ENCODE data around the gene RAB28.

RAB28 gene

DNA sequence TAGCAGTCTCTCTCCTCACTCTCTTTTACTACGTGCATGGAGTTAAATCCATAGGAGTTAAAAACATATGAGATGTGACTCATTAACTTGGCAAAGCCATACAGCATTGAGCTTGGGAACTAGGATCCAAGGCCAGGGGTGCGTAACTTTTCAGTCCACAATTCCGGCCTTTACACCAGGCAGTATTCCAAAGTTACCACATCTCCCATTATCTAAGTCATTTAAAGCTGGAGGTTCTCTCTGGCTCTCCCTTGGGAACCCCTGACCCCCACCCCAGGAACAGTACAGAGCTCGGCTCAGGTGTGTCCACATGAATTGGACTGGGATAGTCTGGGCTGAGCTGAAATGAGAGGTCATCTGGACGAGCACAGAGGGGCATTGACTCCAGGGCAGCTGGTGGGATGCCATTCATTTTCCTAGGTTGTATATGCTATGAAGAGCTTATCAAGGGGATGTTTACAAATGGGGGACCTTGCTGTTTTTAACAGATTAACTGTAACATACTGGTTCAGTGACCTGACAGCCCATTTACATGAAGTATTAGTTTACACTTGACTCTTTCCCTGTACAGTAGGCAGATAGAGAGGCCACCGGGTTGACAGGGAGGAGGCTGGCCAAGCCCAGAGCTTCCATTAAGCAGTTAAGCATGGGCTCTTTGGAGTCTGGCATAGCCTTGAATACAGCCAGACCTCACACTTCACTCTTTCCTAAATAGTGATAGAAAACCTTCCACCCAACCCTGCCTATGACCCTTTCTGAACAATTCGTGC, 128.8 kb downstream of the RAB28 start:
- H4K20me1 ChIP-seq (ENCODE audit: insufficient read depth, low read length, poor library complexity, severe bottlenecking), result no peaks in the 10 kb centered on the region
- H3K9me3 ChIP-seq (ENCODE audit: insufficient read depth, low read depth, low read length), result no peaks in the 10 kb centered on the region
- H3K79me2 ChIP-seq (ENCODE audit: insufficient read depth, low read length), result no peaks in the 10 kb centered on the region
- H3K36me3 ChIP-seq (ENCODE audit: insufficient read depth, low read length), result no peaks in the 10 kb centered on the region
- H3K27me3 ChIP-seq (ENCODE audit: insufficient read depth, low read length, poor library complexity, severe bottlenecking), result no peaks in the 10 kb centered on the region
- no peak overlapping the region for H3K4me3 ChIP-seq (ENCODE audit: low read length, poor library complexity, severe bottlenecking)
- H3K9ac ChIP-seq (ENCODE audit: low read depth, low read length, poor library complexity, severe bottlenecking), result no peak overlapping the region
- no peak overlapping the region for H3K4me2 ChIP-seq (ENCODE audit: low read depth, low read length, poor library complexity, severe bottlenecking)
- H3K9me2 ChIP-seq (replicated peaks; ENCODE audit: low read depth, low read length), result no peaks in the 10 kb centered on the region
- no peak overlapping the region for H2AFZ ChIP-seq (ENCODE audit: low read length)
- TF ChIP-seq, protein P1, sequence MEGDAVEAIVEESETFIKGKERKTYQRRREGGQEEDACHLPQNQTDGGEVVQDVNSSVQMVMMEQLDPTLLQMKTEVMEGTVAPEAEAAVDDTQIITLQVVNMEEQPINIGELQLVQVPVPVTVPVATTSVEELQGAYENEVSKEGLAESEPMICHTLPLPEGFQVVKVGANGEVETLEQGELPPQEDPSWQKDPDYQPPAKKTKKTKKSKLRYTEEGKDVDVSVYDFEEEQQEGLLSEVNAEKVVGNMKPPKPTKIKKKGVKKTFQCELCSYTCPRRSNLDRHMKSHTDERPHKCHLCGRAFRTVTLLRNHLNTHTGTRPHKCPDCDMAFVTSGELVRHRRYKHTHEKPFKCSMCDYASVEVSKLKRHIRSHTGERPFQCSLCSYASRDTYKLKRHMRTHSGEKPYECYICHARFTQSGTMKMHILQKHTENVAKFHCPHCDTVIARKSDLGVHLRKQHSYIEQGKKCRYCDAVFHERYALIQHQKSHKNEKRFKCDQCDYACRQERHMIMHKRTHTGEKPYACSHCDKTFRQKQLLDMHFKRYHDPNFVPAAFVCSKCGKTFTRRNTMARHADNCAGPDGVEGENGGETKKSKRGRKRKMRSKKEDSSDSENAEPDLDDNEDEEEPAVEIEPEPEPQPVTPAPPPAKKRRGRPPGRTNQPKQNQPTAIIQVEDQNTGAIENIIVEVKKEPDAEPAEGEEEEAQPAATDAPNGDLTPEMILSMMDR (conservative IDR thresholded peaks at IDR 0.05; ENCODE audit: low read length), result no peak
- no peak for TF ChIP-seq EZH2phosphoT487 (IDR thresholded peaks at IDR 0.05; ENCODE audit: borderline replicate concordance)
- no peaks in the 10 kb centered on the region for H3K4me1 ChIP-seq (ENCODE audit: insufficient read depth, low read length, poor library complexity, severe bottlenecking)
- H3F3A ChIP-seq (ENCODE audit: low read depth), result no peaks in the 10 kb centered on the region

DNA sequence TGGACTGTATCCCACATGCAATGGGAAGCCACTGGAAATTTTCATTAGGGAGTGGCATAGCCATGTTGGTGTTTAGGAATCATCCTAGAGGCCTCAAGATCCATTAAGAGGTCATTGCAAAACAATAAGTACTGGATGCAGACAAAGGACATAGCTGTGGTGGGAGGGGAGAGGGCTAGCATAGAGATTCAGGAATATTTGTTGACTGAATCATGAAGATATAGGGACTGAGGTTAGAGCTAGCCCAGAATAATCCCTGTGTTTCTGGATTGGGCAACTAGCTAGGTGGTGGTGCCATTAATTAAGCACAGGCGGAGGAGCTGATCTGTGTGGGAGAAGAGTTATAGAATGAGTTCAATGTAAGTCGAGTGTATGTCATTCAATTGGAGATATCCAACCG, 135.0 kb downstream of the RAB28 start:
- Histone ChIP-seq H3K9me2 (replicated peaks; ENCODE audit: low read depth, low read length) (no peaks in the 10 kb centered on the region), H3K4me1 (ENCODE audit: insufficient read depth, low read length, poor library complexity, severe bottlenecking) (no peaks in the 10 kb centered on the region), H3K9me3 (ENCODE audit: insufficient read depth, low read depth, low read length) (no peaks in the 10 kb centered on the region), H3K27me3 (ENCODE audit: insufficient read depth, low read length, poor library complexity, severe bottlenecking) (no peaks in the 10 kb centered on the region), H4K20me1 (ENCODE audit: insufficient read depth, low read length, poor library complexity, severe bottlenecking) (no peaks in the 10 kb centered on the region), H3K9ac (ENCODE audit: low read depth, low read length, poor library complexity, severe bottlenecking) (no peak overlapping the region), H3K36me3 (ENCODE audit: insufficient read depth, low read length) (no peaks in the 10 kb centered on the region), H3K4me2 (ENCODE audit: low read depth, low read length, poor library complexity, severe bottlenecking) (no peak overlapping the region), H2AFZ (ENCODE audit: low read length) (no peak overlapping the region), H3K79me2 (ENCODE audit: insufficient read depth, low read length) (no peaks in the 10 kb centered on the region), H3F3A (ENCODE audit: low read depth) (no peaks in the 10 kb centered on the region), H3K4me3 (ENCODE audit: low read length, poor library complexity, severe bottlenecking) (no peak overlapping the region)
- TF ChIP-seq EZH2phosphoT487 (IDR thresholded peaks at IDR 0.05; ENCODE audit: borderline replicate concordance), result no peak
- TF ChIP-seq, protein P1 (conservative IDR thresholded peaks at IDR 0.05; ENCODE audit: low read length), result no peak

DNA sequence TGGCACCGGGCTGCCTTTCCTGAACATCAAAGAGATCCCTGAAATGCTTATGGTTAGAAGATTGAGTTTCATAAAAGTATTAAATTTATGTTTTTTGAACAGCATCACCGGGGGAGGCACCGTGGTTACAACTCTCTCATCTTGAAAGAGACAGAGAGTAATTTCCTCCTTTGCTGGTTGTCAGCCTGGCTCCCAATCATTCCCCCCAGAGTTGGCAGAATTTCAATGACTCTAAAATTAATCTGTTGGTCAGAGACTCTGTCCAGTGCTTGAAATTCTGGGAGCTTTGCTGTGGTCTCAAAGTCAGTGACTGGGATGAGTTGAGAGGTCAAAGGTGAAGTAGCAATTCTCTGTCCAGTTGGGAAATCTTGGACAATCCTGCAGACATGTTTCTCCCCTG, 135.9 kb downstream of the RAB28 start:
- H3K4me2 ChIP-seq (ENCODE audit: low read depth, low read length, poor library complexity, severe bottlenecking), result no peak overlapping the region
- H3K9ac ChIP-seq (ENCODE audit: low read depth, low read length, poor library complexity, severe bottlenecking), result no peak overlapping the region
- no peaks in the 10 kb centered on the region for H4K20me1 ChIP-seq (ENCODE audit: insufficient read depth, low read length, poor library complexity, severe bottlenecking)
- no peaks in the 10 kb centered on the region for H3K79me2 ChIP-seq (ENCODE audit: insufficient read depth, low read length)
- H3K4me3 ChIP-seq (ENCODE audit: low read length, poor library complexity, severe bottlenecking), result no peak overlapping the region
- H2AFZ ChIP-seq (ENCODE audit: low read length), result no peak overlapping the region
- H3K4me1 ChIP-seq (ENCODE audit: insufficient read depth, low read length, poor library complexity, severe bottlenecking), result no peaks in the 10 kb centered on the region
- no peaks in the 10 kb centered on the region for H3K9me3 ChIP-seq (ENCODE audit: insufficient read depth, low read depth, low read length)
- H3K27me3 ChIP-seq (ENCODE audit: insufficient read depth, low read length, poor library complexity, severe bottlenecking), result no peaks in the 10 kb centered on the region
- no peak for TF ChIP-seq EZH2phosphoT487 (IDR thresholded peaks at IDR 0.05; ENCODE audit: borderline replicate concordance)
- TF ChIP-seq, protein P1 (conservative IDR thresholded peaks at IDR 0.05; ENCODE audit: low read length), result no peak
- H3K36me3 ChIP-seq (ENCODE audit: insufficient read depth, low read length), result no peaks in the 10 kb centered on the region
- no peaks in the 10 kb centered on the region for H3K9me2 ChIP-seq (replicated peaks; ENCODE audit: low read depth, low read length)
- no peaks in the 10 kb centered on the region for H3F3A ChIP-seq (ENCODE audit: low read depth)

Data from Loucy (cell line).